Neural crest cell (in vitro differentiated cells): Measurements from ENCODE around the gene PLSCR3. TPM values are rescaled to one million over a fixed set of nuclear protein-coding genes. Genes with fewer than 3 reads are reported as not detected.

ENCODE experiments used
- DNase-seq: peaks from one replicate; pipeline ENCODE4 v3.0.0; 2021; ENCODE audit warnings: low read depth, mixed read lengths, low spot score
- H3K27ac Mint-ChIP-seq: one replicate; pipeline ENCODE4 v1.8.0; 2021; ENCODE audit warnings: mild to moderate bottlenecking, mixed read lengths; ENCODE audit not compliant: unreplicated experiment
- H3K27me3 Mint-ChIP-seq: 2 replicates; pipeline ENCODE4 v1.8.0; 2021; ENCODE audit warnings: low read depth, mild to moderate bottlenecking, mixed read lengths
- H3K36me3 Mint-ChIP-seq: 2 replicates; pipeline ENCODE4 v1.8.0; 2021; ENCODE audit warnings: low read depth, mild to moderate bottlenecking, mixed read lengths
- H3K4me1 Mint-ChIP-seq: 2 replicates; pipeline ENCODE4 v1.8.0; 2021; ENCODE audit warnings: mixed read lengths
- H3K4me3 Mint-ChIP-seq: one replicate; pipeline ENCODE4 v1.8.0; 2021; ENCODE audit warnings: mild to moderate bottlenecking, mixed read lengths
- H3K9me3 Mint-ChIP-seq: 2 replicates; pipeline ENCODE4 v1.8.0; 2021; ENCODE audit warnings: mixed read lengths
- CTCF ChIP-seq: fragments of 200-600 bp; sonication (generic); conservative IDR thresholded peaks from 2 replicates; pipeline ENCODE4 v1.5.0; 2021; ENCODE audit warnings: antibody characterized with exemption, mild to moderate bottlenecking
- total RNA-seq: library from RNA; stranded (reverse); gene quantifications from 2 replicates; pipeline ENCODE4 v1.2.1, GENCODE V29; 2021

PLSCR3 gene
- total RNA-seq, 1 donor from 2014 or later = 25.7 TPM

- peak overlapping the region; percentile 74 for H3K4me3 Mint-ChIP-seq
- DNase-seq = peak; percentile 70
- H3K27ac Mint-ChIP-seq = peak overlapping the region; percentile 62
- peaks cover 6% of the 10 kb centered on the region for H3K36me3 Mint-ChIP-seq
- H3K4me1 Mint-ChIP-seq = peaks cover 47% of the 10 kb centered on the region
- TF ChIP-seq CTCF = peak; percentile 77
- H3K9me3 Mint-ChIP-seq = no peaks in the 10 kb centered on the region
- H3K27me3 Mint-ChIP-seq = peaks cover 64% of the 10 kb centered on the region
Observed at GRCh38 chr17:7436556-7437368, 42.4 kb upstream of the PLSCR3 start.

DNA sequence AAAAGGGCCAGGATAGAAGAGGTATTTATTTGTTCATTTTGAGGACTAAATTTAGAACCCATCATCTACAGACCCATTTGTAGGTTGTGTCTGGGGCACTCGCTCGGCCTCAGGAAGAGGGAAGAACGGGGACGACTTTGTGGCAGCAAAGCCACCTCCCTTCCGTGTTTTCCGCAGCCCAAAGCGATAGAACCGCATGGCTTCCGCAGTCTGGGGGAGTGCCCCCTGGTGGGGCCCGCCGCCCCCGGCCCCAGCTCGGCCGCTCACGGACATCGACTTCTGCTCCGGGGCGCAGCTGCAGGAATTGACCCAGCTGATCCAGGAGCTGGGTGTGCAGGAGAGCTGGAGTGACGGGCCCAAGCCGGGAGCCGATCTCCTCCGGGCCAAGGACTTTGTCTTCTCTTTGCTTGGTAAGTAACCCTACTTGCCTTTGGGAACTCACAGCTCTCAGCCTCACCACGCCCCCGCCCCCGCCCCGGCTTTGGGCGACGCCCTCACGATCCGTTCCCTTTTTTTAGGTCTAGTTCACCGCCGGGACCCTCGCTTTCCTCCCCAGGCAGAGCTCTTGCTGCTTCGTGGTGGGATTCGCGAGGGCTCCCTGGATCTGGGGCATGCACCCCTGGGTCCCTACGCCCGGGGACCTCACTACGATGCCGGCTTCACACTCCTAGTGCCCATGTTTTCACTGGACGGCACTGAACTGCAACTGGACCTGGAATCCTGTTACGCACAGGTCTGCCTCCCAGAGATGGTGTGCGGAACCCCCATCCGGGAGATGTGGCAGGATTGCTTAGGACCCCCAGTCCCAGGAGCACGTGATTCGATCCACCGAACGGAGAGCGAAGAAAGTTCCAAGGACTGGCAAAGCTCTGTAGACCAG is 41.6 kb upstream of the PLSCR3 start:
- H3K9me3 Mint-ChIP-seq = peaks cover 4% of the 10 kb centered on the region
- peaks cover 56% of the 10 kb centered on the region for H3K27me3 Mint-ChIP-seq
- peak overlapping the region; percentile 87 for H3K4me3 Mint-ChIP-seq
- peaks cover 6% of the 10 kb centered on the region for H3K36me3 Mint-ChIP-seq
- no peak overlapping the region for H3K27ac Mint-ChIP-seq
- peaks cover 38% of the 10 kb centered on the region for H3K4me1 Mint-ChIP-seq
- TF ChIP-seq CTCF = no peak
- no peak for DNase-seq

- no peak overlapping the region for H3K4me3 Mint-ChIP-seq
- TF ChIP-seq CTCF = no peak
- DNase-seq = no peak
- H3K36me3 Mint-ChIP-seq = no peaks in the 10 kb centered on the region
- peaks cover 7% of the 10 kb centered on the region for H3K9me3 Mint-ChIP-seq
- H3K27me3 Mint-ChIP-seq = peaks cover 23% of the 10 kb centered on the region
- peaks cover 13% of the 10 kb centered on the region for H3K4me1 Mint-ChIP-seq
- H3K27ac Mint-ChIP-seq = no peak overlapping the region
Observed at GRCh38 chr17:7432296-7432695, 38.0 kb upstream of the PLSCR3 start.

DNA sequence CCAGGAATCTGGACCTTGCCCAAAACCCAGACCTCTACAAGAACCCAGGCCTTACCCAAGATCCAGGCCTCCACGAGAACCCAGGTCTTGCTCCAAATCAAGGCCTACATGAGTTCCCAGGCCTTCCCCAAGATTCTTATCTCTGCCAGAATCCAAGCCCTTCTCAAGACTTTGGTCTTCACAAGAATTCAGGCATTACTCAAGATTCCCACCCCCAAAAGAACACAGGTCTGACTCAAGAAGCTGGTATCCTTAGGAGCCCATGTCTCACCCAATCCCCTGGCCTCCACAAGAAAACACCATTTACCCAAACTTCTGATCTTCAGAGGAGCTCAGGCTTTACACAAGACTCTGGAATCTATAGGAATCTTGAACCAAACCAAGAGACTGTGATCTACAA is 36.9 kb upstream of the PLSCR3 start:
- peaks cover 11% of the 10 kb centered on the region for H3K4me1 Mint-ChIP-seq
- no peaks in the 10 kb centered on the region for H3K36me3 Mint-ChIP-seq
- H3K27me3 Mint-ChIP-seq = peaks cover 14% of the 10 kb centered on the region
- no peak overlapping the region for H3K4me3 Mint-ChIP-seq
- no peak overlapping the region for H3K27ac Mint-ChIP-seq
- DNase-seq = no peak
- H3K9me3 Mint-ChIP-seq = peaks cover 7% of the 10 kb centered on the region
- no peak for TF ChIP-seq CTCF

- H3K27ac Mint-ChIP-seq = no peak overlapping the region
- H3K4me1 Mint-ChIP-seq = no peaks in the 10 kb centered on the region
- TF ChIP-seq CTCF = no peak
- H3K36me3 Mint-ChIP-seq = no peaks in the 10 kb centered on the region
- H3K27me3 Mint-ChIP-seq = no peaks in the 10 kb centered on the region
- DNase-seq = no peak
- H3K9me3 Mint-ChIP-seq = peaks cover 7% of the 10 kb centered on the region
- H3K4me3 Mint-ChIP-seq = no peak overlapping the region
Observed at GRCh38 chr17:7429722-7430121, 35.4 kb upstream of the PLSCR3 start.
